ENCODE measurements around the gene SIRPA.

- TF ChIP-seq POLR2AphosphoS5 (IDR thresholded peaks at IDR 0.05) (no peak), CTCF (IDR thresholded peaks at IDR 0.05) (no peak), EP300 (IDR thresholded peaks at IDR 0.05; ENCODE audit: low read depth) (no peak)
Measured at GRCh38 chr20:1862663-1863053, 32.5 kb upstream of the SIRPA start.

Measured in transverse colon (tissue), 4 donors.